HG03097 (cell line): ENCODE measurements around the gene CCDC197.

Experiments
- ATAC-seq: cut with Tn5 transposase; IDR thresholded peaks from one replicate; pipeline ENCODE4 v1.9.1; 2021; ENCODE audit not compliant: unreplicated experiment, low FRiP score

CCDC197 gene

GRCh38 chr14:93997916-93998870, 1.1 kb downstream of the CCDC197 start:
- ATAC-seq, result no peak

GRCh38 chr14:93998871-93999403, 1.8 kb downstream of the CCDC197 start:
- no peak for ATAC-seq

- ATAC-seq, result no peak
Measured at GRCh38 chr14:93999573-93999972, 2.5 kb downstream of the CCDC197 start.

- no peak for ATAC-seq
Measured at GRCh38 chr14:94000267-94000666, 3.2 kb downstream of the CCDC197 start.

- no peak for ATAC-seq
Measured at GRCh38 chr14:94001016-94001415, 3.9 kb downstream of the CCDC197 start.

GRCh38 chr14:94001501-94002396, 4.6 kb downstream of the CCDC197 start:
- peak; percentile 66 for ATAC-seq

GRCh38 chr14:94003397-94003796, 6.3 kb downstream of the CCDC197 start:
- ATAC-seq, result no peak

GRCh38 chr14:94004015-94004414, 6.9 kb downstream of the CCDC197 start:
- ATAC-seq, result no peak

- ATAC-seq, result no peak
Measured at GRCh38 chr14:94005324-94006073, 8.4 kb downstream of the CCDC197 start.

- ATAC-seq, result no peak
Measured at GRCh38 chr14:94008234-94008633, 11.1 kb downstream of the CCDC197 start.

GRCh38 chr14:94009767-94010166, 12.7 kb downstream of the CCDC197 start:
- no peak for ATAC-seq

- no peak for ATAC-seq
Measured at GRCh38 chr14:94010625-94011024, 13.5 kb downstream of the CCDC197 start.

- no peak for ATAC-seq
Measured at GRCh38 chr14:94011795-94012194, 14.7 kb downstream of the CCDC197 start.

GRCh38 chr14:94014382-94014781, 17.3 kb downstream of the CCDC197 start:
- no peak for ATAC-seq

- no peak for ATAC-seq
Measured at GRCh38 chr14:94015223-94015622, 18.1 kb downstream of the CCDC197 start.

- ATAC-seq, result no peak
Measured at GRCh38 chr14:94016446-94016976, 19.4 kb downstream of the CCDC197 start.

- no peak for ATAC-seq
Measured at GRCh38 chr14:94018308-94018707, 21.2 kb downstream of the CCDC197 start.

GRCh38 chr14:94019329-94019728, 22.2 kb downstream of the CCDC197 start:
- no peak for ATAC-seq

GRCh38 chr14:94020267-94020666, 23.2 kb downstream of the CCDC197 start:
- ATAC-seq, result no peak

GRCh38 chr14:94021001-94021400, 23.9 kb downstream of the CCDC197 start:
- no peak for ATAC-seq
